GM21786 (cell line): ENCODE data around the gene ZNF497.
A peak's percentile ranks its signal among the peaks of the same experiment; 100 is the strongest.
"Not testable (repeated sequence)": the region's sequence is repeated elsewhere in the genome, so short reads cannot be mapped to it uniquely, and the experiment has no call there.

ENCODE experiments used
- ATAC-seq: cut with Tn5 transposase; IDR thresholded peaks from one replicate; pipeline ENCODE4 v1.9.1; 2021; ENCODE audit not compliant: unreplicated experiment

The ZNF497 gene

GRCh38 chr19:58362272-58362994 is at the start of gene ZNF497:
TSS of gene ZNF497 (minus strand) at chr19:58362751. CDS start at chr19:58357635, 5,116 bp downstream.
- ATAC-seq = peak; percentile 87

- ATAC-seq = no peak
Observed at GRCh38 chr19:58409010-58409790, 46.6 kb upstream of the ZNF497 start.

- ATAC-seq = peak; percentile 90
Observed at GRCh38 chr19:58408152-58409009, 45.8 kb upstream of the ZNF497 start, which contains the start of gene ZNF584. TSS of gene ZNF584 (plus strand) at chr19:58408649. CDS start at chr19:58409148, 499 bp downstream.

GRCh38 chr19:58407658-58408151 is 45.2 kb upstream of the ZNF497 start:
- no peak for ATAC-seq

- no peak for ATAC-seq
Observed at GRCh38 chr19:58406818-58407657, 44.5 kb upstream of the ZNF497 start.

GRCh38 chr19:58403920-58404478 is 41.4 kb upstream of the ZNF497 start:
- not testable (repeated sequence) for ATAC-seq

- ATAC-seq = no peak
Observed at GRCh38 chr19:58401840-58402421, 39.4 kb upstream of the ZNF497 start.

GRCh38 chr19:58400916-58401839 is 38.6 kb upstream of the ZNF497 start:
- ATAC-seq = peak; percentile 99

- no peak for ATAC-seq
Observed at GRCh38 chr19:58400316-58400915, 37.9 kb upstream of the ZNF497 start.

GRCh38 chr19:58399903-58400302 is 37.4 kb upstream of the ZNF497 start:
- no peak for ATAC-seq

- ATAC-seq = no peak
Observed at GRCh38 chr19:58398545-58398944, 36.0 kb upstream of the ZNF497 start.

- no peak for ATAC-seq
Observed at GRCh38 chr19:58398087-58398486, 35.5 kb upstream of the ZNF497 start.

- no peak for ATAC-seq
Observed at GRCh38 chr19:58397533-58398037, 35.0 kb upstream of the ZNF497 start.

GRCh38 chr19:58396691-58397532 is 34.4 kb upstream of the ZNF497 start:
- ATAC-seq = no peak

GRCh38 chr19:58395979-58396627 is 33.6 kb upstream of the ZNF497 start:
- ATAC-seq = no peak

- no peak for ATAC-seq
Observed at GRCh38 chr19:58395220-58395978, 32.8 kb upstream of the ZNF497 start, which contains the start of gene RNF225. TSS of gene RNF225 (plus strand) at chr19:58395656. CDS start at chr19:58396090, 434 bp downstream.
